Smooth muscle cell of the brain vasculature (primary cell): ENCODE data around the gene SERTAD1.
"Not testable (repeated sequence)": the region's sequence is repeated elsewhere in the genome, so short reads cannot be mapped to it uniquely, and the experiment has no call there.

ENCODE experiments used
- DNase-seq: peaks from one replicate; pipeline ENCODE4 v3.0.0-alpha.2; 2012; ENCODE audit warnings: low read depth, low spot score

Gene SERTAD1, protein sequence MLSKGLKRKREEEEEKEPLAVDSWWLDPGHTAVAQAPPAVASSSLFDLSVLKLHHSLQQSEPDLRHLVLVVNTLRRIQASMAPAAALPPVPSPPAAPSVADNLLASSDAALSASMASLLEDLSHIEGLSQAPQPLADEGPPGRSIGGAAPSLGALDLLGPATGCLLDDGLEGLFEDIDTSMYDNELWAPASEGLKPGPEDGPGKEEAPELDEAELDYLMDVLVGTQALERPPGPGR

GRCh38 chr19:40425450-40426287 is at the start of gene SERTAD1:
Gene SERTAD1, minus strand, starts transcription at chr19:40425992. Its CDS starts 2,446 bp downstream, at chr19:40423546.
- peak; percentile 99 for DNase-seq

GRCh38 chr19:40474737-40475136 is 48.9 kb upstream of the SERTAD1 start:
- DNase-seq, result no peak

DNA sequence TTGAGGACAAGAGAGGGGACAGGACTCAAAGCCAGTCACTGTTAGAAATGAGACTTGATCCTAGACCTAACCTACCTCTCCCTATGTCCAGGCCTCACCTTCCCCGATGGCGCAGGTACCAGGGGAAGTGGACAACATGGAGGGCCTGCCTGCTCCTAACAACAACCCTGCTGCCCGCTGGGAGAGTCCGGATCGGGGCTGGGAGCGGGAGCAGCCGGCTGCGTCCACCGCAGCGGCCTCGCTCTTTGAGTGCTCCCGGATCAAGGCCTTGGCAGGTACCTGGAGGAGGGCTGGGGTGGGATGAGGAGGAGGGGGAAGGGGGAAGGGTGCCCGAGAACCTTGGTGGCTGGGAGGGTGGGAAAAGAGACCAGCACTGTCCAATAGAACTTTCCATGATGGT is 46.7 kb upstream of the SERTAD1 start:
- DNase-seq, result no peak

GRCh38 chr19:40471111-40471510 is 45.3 kb upstream of the SERTAD1 start:
- DNase-seq, result no peak

- no peak for DNase-seq
These were observed 43.2 kb upstream of the SERTAD1 start for GRCh38 chr19:40469011-40469410.

DNA sequence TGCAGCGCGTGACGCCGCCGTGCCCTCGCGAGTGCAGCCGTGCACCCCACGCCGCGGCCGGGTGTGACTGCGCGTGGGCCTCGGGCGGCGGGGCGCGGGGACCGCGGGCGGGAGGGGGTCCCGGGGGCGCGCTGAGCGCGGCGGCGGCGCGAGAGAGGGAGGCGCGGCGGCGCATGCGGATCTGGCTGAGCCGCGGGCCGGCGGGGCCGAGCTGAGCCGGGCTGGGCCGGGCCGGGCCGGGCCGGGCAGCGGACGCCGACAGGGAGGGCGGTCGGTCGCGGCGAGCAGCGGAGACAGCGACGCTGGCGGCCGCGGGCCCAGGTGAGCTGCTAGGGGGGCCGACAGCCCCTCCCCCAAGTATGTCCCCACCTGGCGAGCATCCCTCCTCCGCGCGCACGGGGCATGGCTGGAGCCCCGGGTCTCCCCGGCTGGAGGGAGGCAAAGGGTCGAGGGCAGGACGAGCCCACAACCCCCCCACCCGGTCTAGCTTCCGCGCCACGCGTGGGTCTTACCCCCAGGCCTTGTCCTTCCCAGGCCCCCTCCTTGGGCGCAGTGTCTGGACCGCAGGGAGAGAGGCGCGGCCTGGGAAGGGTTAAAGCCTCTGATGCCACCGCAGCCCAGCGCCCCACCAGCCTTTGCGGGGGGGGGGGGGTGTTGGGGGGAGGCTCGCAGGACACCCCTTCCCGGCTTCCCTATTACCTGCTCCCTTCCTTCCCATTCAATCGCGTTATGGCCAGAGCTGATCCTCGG is 41.4 kb upstream of the SERTAD1 start, which contains the start of gene SPTBN4:
TSS of gene SPTBN4 (plus strand) at position 17 of the 750 bp plus-strand sequence. CDS start 5,621 bp downstream, outside the sequence.
- DNase-seq, result no peak

- no peak for DNase-seq
These were observed 40.6 kb upstream of the SERTAD1 start for GRCh38 chr19:40466219-40466984.

GRCh38 chr19:40465557-40466218 is 39.9 kb upstream of the SERTAD1 start, which contains the start of gene BLVRB:
Gene BLVRB, minus strand, starts transcription at chr19:40465745. Its CDS starts 57 bp downstream, at chr19:40465688.
- peak; percentile 99 for DNase-seq

DNA sequence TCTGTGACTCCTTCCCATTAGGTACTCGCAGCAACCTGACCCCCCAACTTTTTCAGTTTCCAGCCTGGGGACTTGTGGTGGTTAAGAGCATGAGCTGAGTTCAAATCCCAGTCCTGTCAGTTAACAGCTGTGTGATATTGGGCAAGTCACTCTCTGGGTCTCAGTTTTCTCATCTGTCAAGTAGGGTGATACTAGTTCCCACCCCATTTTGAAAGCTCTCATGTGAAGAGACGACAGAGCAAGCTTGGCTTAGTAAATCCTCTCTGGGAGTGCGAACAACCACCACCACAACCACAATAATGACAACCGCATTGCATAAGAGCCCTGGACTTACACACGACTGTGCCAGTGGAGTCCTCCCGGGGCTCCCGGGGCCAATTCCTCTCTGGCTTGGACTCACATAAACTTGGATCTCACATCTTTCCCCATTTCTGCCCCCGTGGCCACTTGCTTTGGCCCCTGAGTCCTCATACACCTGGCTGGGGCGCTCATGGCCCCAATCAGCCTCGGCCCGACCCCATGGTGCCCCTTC is 39.3 kb upstream of the SERTAD1 start:
- DNase-seq, result no peak

DNA sequence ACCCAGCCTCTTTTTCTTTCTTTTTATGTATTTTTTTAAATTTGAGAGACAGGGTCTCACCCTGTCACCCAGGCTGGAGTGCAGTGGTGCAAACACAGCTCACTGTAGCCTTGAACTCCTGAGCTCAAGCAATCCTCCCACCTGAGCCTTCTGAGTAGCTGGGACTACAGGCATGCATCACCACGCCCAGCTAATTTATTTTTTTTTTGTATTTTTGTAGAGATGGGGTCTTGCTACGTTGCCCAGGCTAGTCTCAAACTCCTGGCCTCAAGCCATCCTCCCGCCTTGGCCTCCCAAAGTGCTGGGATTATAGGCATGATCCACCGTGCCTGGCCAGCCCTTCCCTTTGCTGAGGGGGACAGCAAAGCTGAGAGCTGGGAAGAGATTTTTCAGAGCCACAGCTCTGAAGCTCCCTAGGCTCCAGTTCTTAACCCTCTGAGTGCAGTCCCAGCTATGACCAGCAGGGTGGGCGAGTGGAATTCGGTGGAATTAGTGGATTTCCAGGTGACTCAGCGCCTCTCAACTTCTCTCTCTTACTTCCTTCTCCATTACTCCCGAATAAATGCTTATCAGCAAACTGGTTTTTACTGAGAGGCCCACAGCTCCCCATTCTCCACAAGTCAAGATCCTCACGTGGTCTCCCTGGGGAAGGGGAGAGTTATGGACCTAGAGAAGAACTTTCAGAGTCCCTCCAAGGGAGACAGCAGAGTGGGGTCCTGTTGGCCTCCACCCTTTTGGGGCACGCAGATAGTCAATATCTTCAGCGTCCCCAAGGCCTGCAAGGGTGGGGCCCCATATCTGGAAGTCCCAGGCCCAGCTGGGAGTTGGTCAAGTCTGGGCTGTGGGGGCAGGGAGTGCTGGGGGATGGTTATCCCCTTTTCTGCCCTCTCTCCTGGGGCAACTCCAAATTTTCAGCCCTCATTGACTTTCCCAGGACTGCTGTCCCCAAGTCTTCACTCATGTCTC is 38.5 kb upstream of the SERTAD1 start:
- peak; percentile 70 for DNase-seq

DNA sequence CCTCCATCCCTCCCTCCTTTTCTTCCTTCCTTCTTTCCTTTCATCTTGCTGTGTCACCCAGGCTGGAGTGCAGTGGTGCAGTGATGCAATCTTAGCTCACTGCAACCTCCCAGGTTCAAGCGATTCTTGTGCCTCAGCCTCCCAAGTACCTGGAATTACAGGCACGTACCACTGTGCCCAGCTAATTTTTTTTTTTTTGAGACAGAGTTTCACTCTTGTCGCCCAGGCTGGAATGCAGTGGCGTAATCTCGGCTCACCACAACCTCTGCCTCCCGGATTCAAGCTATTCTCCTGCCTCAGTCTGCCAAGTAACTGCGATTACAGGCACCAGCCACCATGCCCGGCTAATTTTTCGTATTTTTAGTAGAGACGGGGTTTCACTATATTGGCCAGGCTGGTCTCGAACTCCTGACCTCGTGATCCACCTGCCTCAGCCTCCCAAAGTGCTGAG is 37.8 kb upstream of the SERTAD1 start:
- DNase-seq, result not testable (repeated sequence)

DNA sequence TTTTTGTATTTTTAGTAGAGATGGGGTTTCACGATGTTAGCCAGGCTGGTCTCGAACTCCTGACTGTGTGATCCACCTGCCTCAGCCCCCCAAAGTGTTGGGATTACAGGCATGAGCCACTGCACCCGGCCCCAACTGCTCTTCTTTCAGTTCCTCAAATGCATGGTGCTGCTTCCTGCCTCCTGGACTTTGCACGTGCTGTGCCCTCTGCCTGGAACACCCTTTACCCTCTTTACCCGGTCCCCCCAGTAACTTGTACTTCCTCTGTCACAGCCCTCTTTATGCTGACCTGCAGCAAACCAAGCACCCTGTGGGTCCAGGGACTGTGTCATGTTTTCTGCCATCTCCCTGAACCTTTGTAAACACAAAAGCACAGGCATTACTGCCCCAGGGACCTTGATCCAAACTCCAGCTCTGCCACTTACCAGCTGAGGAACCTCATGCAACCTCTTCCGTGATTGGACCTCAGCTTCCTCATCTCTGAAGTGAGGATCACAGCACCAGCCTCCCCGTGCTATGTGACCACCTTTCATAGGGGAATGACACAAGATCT is 36.0 kb upstream of the SERTAD1 start:
- DNase-seq, result no peak

DNA sequence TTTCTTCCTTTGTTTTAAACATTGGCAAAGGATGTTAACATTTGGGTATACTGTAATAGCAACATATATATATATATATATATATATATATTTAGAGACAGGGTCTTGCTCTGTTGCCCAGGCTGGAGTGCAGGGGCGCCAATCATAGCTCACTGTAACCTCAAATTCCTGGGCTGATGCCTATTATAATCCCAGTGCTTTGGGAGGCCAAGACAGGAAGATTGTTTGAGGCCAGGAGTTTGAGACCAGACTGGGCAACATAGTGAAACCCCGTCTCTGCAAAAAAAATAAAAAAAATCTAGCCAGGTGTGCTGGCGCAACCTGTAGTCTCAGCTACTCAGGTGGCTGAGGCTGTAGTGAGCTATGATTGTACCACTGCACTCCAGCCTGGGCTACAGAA is 34.4 kb upstream of the SERTAD1 start:
- DNase-seq, result no peak

DNA sequence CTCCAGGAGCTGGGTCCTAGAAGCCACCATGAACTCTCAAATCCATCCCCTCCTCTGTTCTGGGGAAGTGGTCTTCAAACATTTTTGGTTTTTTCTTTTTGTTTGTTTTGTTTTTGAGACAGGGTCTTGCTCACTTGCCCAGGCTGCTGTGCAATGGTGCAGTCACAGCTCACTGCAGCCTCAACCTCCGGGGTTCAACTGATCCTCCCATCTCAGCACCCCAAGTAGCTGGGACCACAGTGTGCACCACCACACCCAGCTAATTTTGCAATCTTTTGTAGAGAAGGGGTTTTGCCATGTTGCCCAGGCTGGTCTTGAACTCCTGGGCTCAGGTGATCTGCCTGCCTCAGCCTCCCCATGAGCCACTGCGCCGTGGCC is 32.8 kb upstream of the SERTAD1 start:
- DNase-seq, result no peak

GRCh38 chr19:40457953-40458596 is 32.3 kb upstream of the SERTAD1 start:
- no peak for DNase-seq

DNA sequence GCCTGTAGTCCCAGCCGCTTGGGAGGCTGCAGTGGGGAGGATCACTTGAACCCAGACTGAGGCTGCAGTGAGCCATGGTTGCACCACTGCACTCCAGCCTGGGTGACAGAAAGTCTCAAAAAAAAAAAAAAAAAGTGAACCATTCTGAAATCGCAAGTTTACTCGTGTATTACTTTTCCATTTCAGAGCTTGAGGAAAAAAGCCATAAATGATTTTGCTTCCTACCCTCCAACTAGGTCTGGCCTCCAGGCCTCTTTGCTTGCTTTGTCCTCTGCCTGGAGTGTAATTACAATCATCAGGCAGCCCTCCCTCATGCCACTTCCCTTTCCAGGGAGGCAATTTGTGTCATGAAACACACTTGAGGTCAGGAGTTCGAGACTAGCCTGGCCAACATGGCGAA is 31.3 kb upstream of the SERTAD1 start:
- DNase-seq, result no peak

GRCh38 chr19:40453943-40454342 is 28.2 kb upstream of the SERTAD1 start:
- not testable (repeated sequence) for DNase-seq

DNA sequence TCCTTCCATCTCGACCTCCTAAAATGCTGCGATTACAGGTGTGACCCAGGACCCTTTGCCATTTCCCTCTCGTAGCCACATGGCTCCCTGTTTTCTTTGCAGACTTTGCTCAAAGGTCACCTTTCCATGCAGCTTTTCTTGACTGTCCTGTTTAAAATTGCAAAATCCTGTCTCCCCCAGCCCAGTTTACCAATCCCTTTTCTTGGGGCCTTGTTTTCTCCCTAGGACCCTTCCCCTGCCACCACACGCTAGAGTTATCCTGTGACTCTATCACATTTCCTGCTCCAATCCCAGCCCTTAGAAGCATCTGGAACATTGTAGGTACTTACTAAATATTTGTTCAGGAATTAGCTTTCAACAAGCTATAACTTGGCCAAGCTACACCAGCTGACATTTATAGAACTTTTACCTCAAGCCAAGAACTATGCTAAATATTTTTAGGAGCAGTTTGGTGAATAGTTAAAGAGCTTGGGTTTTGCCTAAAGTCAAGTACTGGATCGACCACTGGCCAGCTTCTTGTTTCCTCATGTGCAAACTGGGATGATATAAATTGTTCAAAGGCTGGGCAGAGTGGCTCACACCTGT is 27.5 kb upstream of the SERTAD1 start:
- no peak for DNase-seq
